ENCODE data around the gene ZFAND2B. TPM values are rescaled to one million over a fixed set of nuclear protein-coding genes. Genes with fewer than 3 reads are reported as not detected.

ZFAND2B gene
- total RNA-seq, 1 experiment from 2014 or later, result 61.0 TPM

DNA sequence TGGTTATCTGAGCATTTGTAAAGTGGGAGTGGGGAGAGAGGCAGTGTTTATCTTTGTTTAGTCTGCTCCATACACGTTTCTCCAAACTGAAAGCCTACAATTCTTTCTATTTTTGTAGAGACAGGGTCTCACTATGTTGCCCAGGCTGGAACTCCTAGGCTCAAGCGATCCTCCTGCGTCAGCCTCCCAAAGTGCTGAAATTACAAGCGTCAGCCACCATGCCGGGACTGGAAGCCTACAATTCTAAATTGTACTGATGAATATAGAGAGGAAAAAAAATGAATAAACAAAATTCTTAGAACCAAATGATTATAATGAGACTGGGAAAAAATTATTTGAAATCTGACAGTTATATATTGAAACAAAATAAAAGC lies 1.4 kb upstream of the ZFAND2B start:
- ChIA-PET POLR2A (interaction anchor here (2.2 to 4.3 kb wide), 3 partner anchors 25 to 40 kb away, joined by 10 to 64 read pairs (median 28); partner anchors contain the start of genes ANKZF1, ATG9A, CNPPD1 and GLB1L), CTCF (no interaction called here)
- intact Hi-C loops (cut with micrococcal nuclease), result no loop called here
- Mint-ChIP-seq H3K27ac (ENCODE audit: low read depth, unreplicated experiment) (no peak overlapping the region), H3K9me3 (ENCODE audit: unreplicated experiment) (no peaks in the 10 kb centered on the region), H3K36me3 (ENCODE audit: insufficient read depth, unreplicated experiment) (peaks cover 20% of the 10 kb centered on the region), H3K4me3 (ENCODE audit: unreplicated experiment) (peak overlapping the region; percentile 88), H3K27me3 (ENCODE audit: insufficient read depth, unreplicated experiment) (no peaks in the 10 kb centered on the region), H3K4me1 (ENCODE audit: insufficient read depth, unreplicated experiment) (peaks cover 15% of the 10 kb centered on the region)
- TF ChIP-seq, protein P1, sequence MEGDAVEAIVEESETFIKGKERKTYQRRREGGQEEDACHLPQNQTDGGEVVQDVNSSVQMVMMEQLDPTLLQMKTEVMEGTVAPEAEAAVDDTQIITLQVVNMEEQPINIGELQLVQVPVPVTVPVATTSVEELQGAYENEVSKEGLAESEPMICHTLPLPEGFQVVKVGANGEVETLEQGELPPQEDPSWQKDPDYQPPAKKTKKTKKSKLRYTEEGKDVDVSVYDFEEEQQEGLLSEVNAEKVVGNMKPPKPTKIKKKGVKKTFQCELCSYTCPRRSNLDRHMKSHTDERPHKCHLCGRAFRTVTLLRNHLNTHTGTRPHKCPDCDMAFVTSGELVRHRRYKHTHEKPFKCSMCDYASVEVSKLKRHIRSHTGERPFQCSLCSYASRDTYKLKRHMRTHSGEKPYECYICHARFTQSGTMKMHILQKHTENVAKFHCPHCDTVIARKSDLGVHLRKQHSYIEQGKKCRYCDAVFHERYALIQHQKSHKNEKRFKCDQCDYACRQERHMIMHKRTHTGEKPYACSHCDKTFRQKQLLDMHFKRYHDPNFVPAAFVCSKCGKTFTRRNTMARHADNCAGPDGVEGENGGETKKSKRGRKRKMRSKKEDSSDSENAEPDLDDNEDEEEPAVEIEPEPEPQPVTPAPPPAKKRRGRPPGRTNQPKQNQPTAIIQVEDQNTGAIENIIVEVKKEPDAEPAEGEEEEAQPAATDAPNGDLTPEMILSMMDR (IDR thresholded peaks at IDR 0.05; ENCODE audit: unreplicated experiment), result no peak
- DNase-seq (ENCODE audit: unreplicated experiment), result no peak
- BruUV-seq (replicated peaks), result no TSS peak

DNA sequence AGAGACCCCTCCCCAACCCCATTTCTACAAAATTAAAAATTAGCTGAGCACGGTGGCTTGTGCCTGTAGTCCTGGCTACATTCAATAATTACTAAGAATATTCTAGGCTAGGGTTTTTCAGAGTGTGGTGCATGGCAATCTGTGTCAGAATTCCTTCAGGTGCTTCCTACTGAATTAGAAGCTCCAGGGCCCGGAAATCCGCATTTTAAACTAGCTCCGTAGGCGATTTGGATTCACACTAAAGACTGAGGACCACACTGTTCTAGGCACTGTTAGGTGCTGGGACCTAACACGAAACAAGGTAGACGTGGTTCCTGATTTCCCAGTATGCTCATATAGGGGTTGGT lies 628 bp upstream of the ZFAND2B start:
- BruUV-seq (replicated peaks), result no TSS peak
- POLR2A ChIA-PET, result interaction anchor here (0.5 to 4.5 kb wide), 24 partner anchors 9 to 921 kb away, joined by 3 to 64 read pairs (median 6); partner anchors contain the start of genes ABCB6, ANKZF1, ATG9A and CNPPD1
- peak overlapping the region; percentile 94 for H3K27ac Mint-ChIP-seq (ENCODE audit: low read depth, unreplicated experiment)
- H3K36me3 Mint-ChIP-seq (ENCODE audit: insufficient read depth, unreplicated experiment), result peaks cover 28% of the 10 kb centered on the region
- H3K9me3 Mint-ChIP-seq (ENCODE audit: unreplicated experiment), result no peaks in the 10 kb centered on the region
- intact Hi-C loops (cut with micrococcal nuclease), result loop anchor here (1.0 kb wide), 1 partner anchor 46 kb away; the partner anchor contains the start of gene NHEJ1
- H3K4me1 Mint-ChIP-seq (ENCODE audit: insufficient read depth, unreplicated experiment), result peaks cover 15% of the 10 kb centered on the region
- TF ChIP-seq, protein P1 (IDR thresholded peaks at IDR 0.05; ENCODE audit: unreplicated experiment), result no peak
- no peaks in the 10 kb centered on the region for H3K27me3 Mint-ChIP-seq (ENCODE audit: insufficient read depth, unreplicated experiment)
- peak overlapping the region; percentile 88 for H3K4me3 Mint-ChIP-seq (ENCODE audit: unreplicated experiment)
- DNase-seq (ENCODE audit: unreplicated experiment), result no peak
- CTCF ChIA-PET, result interaction anchor here (0.6 to 1.4 kb wide), 5 partner anchors 25 to 89 kb away, joined by 3 to 4 read pairs (median 3); no protein-coding TSS in a partner anchor

DNA sequence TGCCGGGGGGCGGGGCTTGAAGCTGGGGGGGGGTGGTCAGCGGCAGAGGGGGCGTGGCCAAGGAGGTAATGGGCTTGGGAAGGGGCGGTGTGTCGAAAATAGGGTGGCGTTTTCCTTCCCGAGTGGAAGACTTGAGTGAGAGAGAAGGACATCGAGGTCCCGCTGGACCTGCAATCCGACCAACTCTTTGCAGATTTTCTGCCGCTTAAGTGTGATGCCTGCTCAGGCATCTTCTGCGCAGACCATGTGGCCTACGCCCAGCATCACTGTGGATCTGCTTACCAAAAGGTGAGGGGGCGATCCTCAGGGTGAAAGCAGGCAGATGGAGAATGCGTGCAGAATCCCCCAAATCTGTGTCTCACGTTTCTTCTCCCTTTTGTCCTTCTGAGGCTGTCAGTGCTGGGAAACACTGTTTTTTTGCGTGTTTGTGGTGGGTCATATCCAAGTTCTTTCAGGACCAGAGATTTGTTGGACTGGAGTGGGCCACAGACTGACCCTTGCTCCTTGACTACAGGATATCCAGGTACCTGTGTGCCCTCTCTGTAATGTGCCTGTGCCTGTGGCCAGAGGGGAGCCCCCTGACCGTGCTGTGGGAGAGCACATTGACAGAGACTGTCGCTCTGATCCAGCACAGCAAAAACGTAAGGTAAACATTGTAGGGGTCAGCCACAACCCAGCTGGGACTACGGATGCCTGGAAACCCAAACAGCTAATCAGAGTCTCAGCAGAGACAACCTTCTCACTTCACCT lies 727 bp downstream of the ZFAND2B start:
- no peak for DNase-seq (ENCODE audit: unreplicated experiment)
- POLR2A ChIA-PET, result interaction anchor here (0.6 to 4.5 kb wide), 17 partner anchors 10 to 92 kb away, joined by 3 to 64 read pairs (median 10); partner anchors contain the start of genes ABCB6, ANKZF1, ATG9A and CNPPD1
- intact Hi-C loops (cut with micrococcal nuclease), result no loop called here
- Mint-ChIP-seq H3K4me3 (ENCODE audit: unreplicated experiment) (peak overlapping the region; percentile 88), H3K4me1 (ENCODE audit: insufficient read depth, unreplicated experiment) (peaks cover 15% of the 10 kb centered on the region), H3K36me3 (ENCODE audit: insufficient read depth, unreplicated experiment) (peaks cover 40% of the 10 kb centered on the region), H3K27me3 (ENCODE audit: insufficient read depth, unreplicated experiment) (no peaks in the 10 kb centered on the region), H3K27ac (ENCODE audit: low read depth, unreplicated experiment) (peak overlapping the region; percentile 46), H3K9me3 (ENCODE audit: unreplicated experiment) (no peaks in the 10 kb centered on the region)
- CTCF ChIA-PET, result interaction anchor here (0.9 to 1.4 kb wide), 3 partner anchors 31 to 87 kb away, joined by 5 to 8 read pairs (median 6); no protein-coding TSS in a partner anchor
- no TSS peak for BruUV-seq (replicated peaks)
- TF ChIP-seq, protein P1 (IDR thresholded peaks at IDR 0.05; ENCODE audit: unreplicated experiment), result no peak
